NCI-H345 treated with DMSO at 0.1 percent for 48 hours (cell line): ENCODE measurements around the gene RBM28.

Source experiments
- DNase-seq: peaks from one replicate; lab custom pipeline; 2025; ENCODE audit not compliant: unreplicated experiment; lab: John Stamatoyannopoulos, UW

The RBM28 gene

GRCh38 chr7:128350708-128351295 lies 7.1 kb upstream of the RBM28 start:
- no peak for DNase-seq

- DNase-seq, result no peak
Measured at GRCh38 chr7:128349466-128349825, 5.7 kb upstream of the RBM28 start.

GRCh38 chr7:128347647-128348097 lies 4.0 kb upstream of the RBM28 start:
- no peak for DNase-seq

- no peak for DNase-seq
Measured at GRCh38 chr7:128344431-128344774, 695 bp upstream of the RBM28 start.

GRCh38 chr7:128341733-128342132 lies 2.0 kb downstream of the RBM28 start:
- DNase-seq, result no peak

GRCh38 chr7:128335730-128336129 lies 8.0 kb downstream of the RBM28 start:
- DNase-seq, result no peak

GRCh38 chr7:128324368-128324680 lies 19.4 kb downstream of the RBM28 start:
- no peak for DNase-seq

GRCh38 chr7:128323459-128324367 lies 20.0 kb downstream of the RBM28 start:
- DNase-seq, result no peak

- DNase-seq, result no peak
Measured at GRCh38 chr7:128323040-128323439, 20.7 kb downstream of the RBM28 start.

- DNase-seq, result no peak
Measured at GRCh38 chr7:128322040-128322643, 21.6 kb downstream of the RBM28 start.

- no peak for DNase-seq
Measured at GRCh38 chr7:128321044-128321422, 22.7 kb downstream of the RBM28 start.

GRCh38 chr7:128318691-128319090 lies 25.0 kb downstream of the RBM28 start:
- DNase-seq, result no peak

GRCh38 chr7:128311013-128311412 lies 32.7 kb downstream of the RBM28 start:
- no peak for DNase-seq

GRCh38 chr7:128310499-128310898 lies 33.2 kb downstream of the RBM28 start:
- DNase-seq, result no peak

GRCh38 chr7:128309976-128310375 lies 33.7 kb downstream of the RBM28 start:
- DNase-seq, result no peak

- DNase-seq, result no peak
Measured at GRCh38 chr7:128309124-128309523, 34.6 kb downstream of the RBM28 start.

GRCh38 chr7:128307061-128307460 lies 36.6 kb downstream of the RBM28 start:
- DNase-seq, result no peak

- DNase-seq, result no peak
Measured at GRCh38 chr7:128304212-128304611, 39.5 kb downstream of the RBM28 start.

- DNase-seq, result no peak
Measured at GRCh38 chr7:128303643-128304042, 40.1 kb downstream of the RBM28 start.

- DNase-seq, result no peak
Measured at GRCh38 chr7:128303133-128303532, 40.6 kb downstream of the RBM28 start.

GRCh38 chr7:128302139-128302538 lies 41.6 kb downstream of the RBM28 start:
- no peak for DNase-seq

GRCh38 chr7:128299109-128299607 lies 44.5 kb downstream of the RBM28 start:
- no peak for DNase-seq
